ENCODE results near the gene ZBTB20. TPM values are rescaled to one million over a fixed set of nuclear protein-coding genes. Genes with fewer than 3 reads are reported as not detected.

The ZBTB20 gene
- total RNA-seq, 5 donors from 2014 or later (not counting 1 experiment from before 2014, with no cell fraction given), result 43.1 to 80.7 (median 48.4) TPM

DNA sequence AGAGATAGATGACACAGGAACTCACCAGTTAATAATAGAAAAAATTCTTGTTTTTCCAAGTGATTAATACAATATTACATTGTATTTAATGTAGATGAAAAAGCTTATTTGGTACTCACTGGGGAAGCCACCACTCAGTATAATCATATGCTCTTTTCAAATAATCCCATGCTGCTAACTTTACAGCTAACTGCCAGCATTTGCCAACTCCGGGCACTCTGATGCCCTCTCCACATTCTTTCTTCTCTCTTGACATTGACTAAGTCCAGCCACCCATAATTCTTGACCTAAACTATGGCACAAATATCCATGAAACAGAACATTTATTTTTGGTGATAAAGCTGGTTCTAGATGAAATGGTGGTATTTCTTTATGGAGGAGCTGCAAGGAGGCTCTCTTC, 384.9 kb downstream of the ZBTB20 start:
- Histone ChIP-seq H3K27me3 (replicated peaks in 1 of 2; ENCODE audit: control insufficient read depth in 2 of 2, extremely low read depth in 1 of 2, insufficient read depth in 2 of 2, low read length in 1 of 2) (no peaks in the 10 kb centered on the region), H3K4me3 (ENCODE audit: control insufficient read depth in 1 of 2, extremely low read depth in 1 of 2, low read length in 1 of 2) (no peak overlapping the region), H3K4me1 (ENCODE audit: control insufficient read depth in 1 of 2, extremely low read depth in 1 of 2, insufficient read depth in 2 of 2, low read length in 2 of 2) (no peaks in the 10 kb centered on the region), H3K27ac (ENCODE audit: low read length) (no peak overlapping the region), H3K36me3 (ENCODE audit: control insufficient read depth in 2 of 2, extremely low read depth in 1 of 2, insufficient read depth in 1 of 2, low read length in 1 of 2) (no peaks in the 10 kb centered on the region), H3K9me3 (no peaks in the 10 kb centered on the region)
- ChIA-PET POLR2A (no interaction called here), CTCF (interaction anchor here in 1 of 2 donors (0.5 kb wide), 1 partner anchor 111 kb away, joined by 4 read pairs; no protein-coding TSS in a partner anchor)
- no peak for ATAC-seq (replicated peaks in 1 of 4)
- Mint-ChIP-seq H3K4me3 (no peak overlapping the region), H3K36me3 (peaks cover 13% of the 10 kb centered on the region), H3K4me1 (peaks cover 23 to 39% (median 24%) of the 10 kb centered on the region in 3 donors), H3K27ac (no peak overlapping the region), H3K27me3 (no peaks in the 10 kb centered on the region), H3K9me3 (no peaks in the 10 kb centered on the region)
- 100% methylated on average over 1 of the region's 1 CpG for WGBS (ENCODE audit: insufficient coverage)
- no peak for DNase-seq

DNA sequence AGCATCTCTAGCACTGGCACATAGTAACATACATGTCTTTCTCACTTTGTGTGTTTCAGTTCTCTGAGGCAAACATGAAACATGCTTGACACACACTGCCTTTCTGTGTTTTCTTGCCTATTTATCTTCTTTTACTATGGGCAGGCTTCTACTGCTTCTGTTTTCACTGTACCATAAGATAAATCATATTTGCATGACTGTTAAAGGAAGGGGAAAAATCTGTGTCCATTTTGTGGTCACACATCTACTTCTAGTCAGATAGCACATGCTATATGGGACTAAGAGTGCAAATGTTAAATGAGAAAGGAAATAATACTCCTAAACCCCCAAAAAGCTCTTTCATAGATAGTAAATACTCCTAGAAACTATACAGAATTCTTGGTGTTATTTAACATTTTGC, 386.4 kb downstream of the ZBTB20 start:
- ChIA-PET CTCF (no interaction called here), POLR2A (no interaction called here)
- Mint-ChIP-seq H3K4me3 (no peak overlapping the region), H3K27ac (no peak overlapping the region), H3K9me3 (no peaks in the 10 kb centered on the region), H3K27me3 (no peaks in the 10 kb centered on the region), H3K36me3 (peaks cover 13% of the 10 kb centered on the region), H3K4me1 (peaks cover 15 to 30% (median 19%) of the 10 kb centered on the region in 3 donors)
- DNase-seq (no peak), ATAC-seq (replicated peaks in 1 of 4) (no peak)
- Histone ChIP-seq H3K4me3 (ENCODE audit: control insufficient read depth in 1 of 2, extremely low read depth in 1 of 2, low read length in 1 of 2) (no peak overlapping the region), H3K27ac (ENCODE audit: low read length) (no peak overlapping the region), H3K9me3 (no peaks in the 10 kb centered on the region), H3K27me3 (replicated peaks in 1 of 2; ENCODE audit: control insufficient read depth in 2 of 2, extremely low read depth in 1 of 2, insufficient read depth in 2 of 2, low read length in 1 of 2) (no peaks in the 10 kb centered on the region), H3K4me1 (ENCODE audit: control insufficient read depth in 1 of 2, extremely low read depth in 1 of 2, insufficient read depth in 2 of 2, low read length in 2 of 2) (no peaks in the 10 kb centered on the region), H3K36me3 (ENCODE audit: control insufficient read depth in 2 of 2, extremely low read depth in 1 of 2, insufficient read depth in 1 of 2, low read length in 1 of 2) (no peaks in the 10 kb centered on the region)

DNA sequence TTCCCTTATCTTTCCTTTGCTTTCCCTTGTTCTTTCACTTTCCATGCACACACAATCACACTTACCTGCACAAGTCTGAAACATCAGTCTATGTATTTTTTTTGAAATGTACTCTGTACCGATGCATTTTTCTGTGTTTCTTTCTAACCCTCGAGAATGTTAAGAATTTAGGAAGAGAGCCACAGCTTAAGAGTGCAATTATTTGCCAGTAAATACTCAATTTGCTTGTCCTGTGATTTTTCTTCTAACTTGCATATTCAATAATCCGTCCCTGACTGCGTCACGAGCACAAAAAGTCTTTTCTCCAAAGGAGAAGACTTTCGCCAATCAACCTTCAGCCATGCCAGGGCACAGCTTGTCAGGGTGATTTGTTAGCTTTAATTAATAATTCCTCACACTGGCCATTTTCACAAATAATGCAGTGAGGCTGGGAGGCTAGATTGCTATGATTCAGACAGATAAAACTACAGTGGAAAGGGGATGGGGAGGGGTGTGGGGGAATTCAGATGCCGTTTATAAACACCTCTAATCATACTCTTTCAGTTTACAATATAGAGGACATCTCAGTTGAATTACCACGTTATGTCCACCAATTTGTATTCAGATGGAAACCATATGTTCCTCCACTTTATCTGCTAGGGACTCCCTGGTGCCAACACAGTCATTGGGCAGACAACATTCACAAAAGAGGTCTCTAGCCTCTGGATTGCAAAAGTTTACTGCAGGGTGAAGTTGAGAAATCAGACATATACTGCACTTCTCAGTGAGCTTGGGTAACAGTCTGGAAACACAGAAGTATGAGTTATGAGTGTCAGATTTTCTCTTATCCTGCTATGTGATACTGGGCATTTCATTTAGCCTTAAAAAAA, 388.0 kb downstream of the ZBTB20 start:
- Mint-ChIP-seq H3K36me3 (peaks cover 5% of the 10 kb centered on the region), H3K9me3 (no peaks in the 10 kb centered on the region), H3K27me3 (no peaks in the 10 kb centered on the region), H3K4me1 (peaks cover 3 to 18% (median 9%) of the 10 kb centered on the region in 3 donors), H3K4me3 (no peak overlapping the region), H3K27ac (no peak overlapping the region)
- 90% methylated on average over 2 of the region's 8 CpGs for WGBS (ENCODE audit: insufficient coverage)
- no peaks in the 10 kb centered on the region for H3K36me3 ChIP-seq (ENCODE audit: control insufficient read depth in 2 of 2, extremely low read depth in 1 of 2, insufficient read depth in 1 of 2, low read length in 1 of 2)
- no peak overlapping the region for H3K4me3 ChIP-seq (ENCODE audit: control insufficient read depth in 1 of 2, extremely low read depth in 1 of 2, low read length in 1 of 2)
- H3K9me3 ChIP-seq, result no peaks in the 10 kb centered on the region
- no peaks in the 10 kb centered on the region for H3K27me3 ChIP-seq (replicated peaks in 1 of 2; ENCODE audit: control insufficient read depth in 2 of 2, extremely low read depth in 1 of 2, insufficient read depth in 2 of 2, low read length in 1 of 2)
- DNase-seq (no peak), ATAC-seq (replicated peaks in 1 of 4) (no peak)
- H3K27ac ChIP-seq (ENCODE audit: low read length), result no peak overlapping the region
- no peaks in the 10 kb centered on the region for H3K4me1 ChIP-seq (ENCODE audit: control insufficient read depth in 1 of 2, extremely low read depth in 1 of 2, insufficient read depth in 2 of 2, low read length in 2 of 2)
- POLR2A ChIA-PET, result interaction anchor here in 1 of 2 donors (0.6 kb wide), 1 partner anchor 1494 kb away, joined by 3 read pairs; no protein-coding TSS in a partner anchor
- CTCF ChIA-PET, result no interaction called here

- H3K36me3 Mint-ChIP-seq, result no peaks in the 10 kb centered on the region
- CTCF ChIA-PET, result no interaction called here
- no peaks in the 10 kb centered on the region for H3K36me3 ChIP-seq (ENCODE audit: control insufficient read depth in 2 of 2, extremely low read depth in 1 of 2, insufficient read depth in 1 of 2, low read length in 1 of 2)
These were observed 390.4 kb downstream of the ZBTB20 start for GRCh38 chr3:114756506-114757279.

DNA sequence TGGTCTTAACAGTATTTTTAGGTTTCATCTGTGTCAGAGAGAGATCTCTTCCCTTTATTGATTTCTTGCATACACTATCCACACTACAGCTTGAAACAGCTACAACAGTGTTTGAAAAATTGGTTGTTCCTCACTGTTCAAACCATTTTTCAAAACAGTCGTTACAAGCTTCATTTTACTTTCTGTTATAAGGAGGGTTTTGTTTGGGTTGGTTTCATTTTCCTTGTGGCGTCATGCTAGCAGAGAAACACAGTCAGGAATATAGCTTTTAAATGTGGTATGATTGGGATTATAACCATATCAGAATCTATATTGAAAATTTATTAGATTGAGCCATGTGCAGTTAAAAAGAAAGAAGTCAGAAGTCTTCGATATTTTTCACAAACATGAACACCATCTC, 400.6 kb downstream of the ZBTB20 start:
- Mint-ChIP-seq H3K9me3 (no peaks in the 10 kb centered on the region), H3K4me1 (peaks cover 23 to 45% (median 30%) of the 10 kb centered on the region in 3 donors), H3K36me3 (peaks cover 29% of the 10 kb centered on the region), H3K27me3 (no peaks in the 10 kb centered on the region), H3K27ac (peak overlapping the region in 1 of 2 donors; percentile 68), H3K4me3 (peak overlapping the region; percentile 35 to 64 (median 55))
- H3K27me3 ChIP-seq (replicated peaks in 1 of 2; ENCODE audit: control insufficient read depth in 2 of 2, extremely low read depth in 1 of 2, insufficient read depth in 2 of 2, low read length in 1 of 2), result no peaks in the 10 kb centered on the region
- DNase-seq, result peak in 1 of 35 experiments; percentile 4
- no peak overlapping the region for H3K27ac ChIP-seq (ENCODE audit: low read length)
- no peak for ATAC-seq (replicated peaks in 1 of 4)
- no CpG with 5 or more reads among the region's 3 CpGs for WGBS (ENCODE audit: insufficient coverage)
- H3K36me3 ChIP-seq (ENCODE audit: control insufficient read depth in 2 of 2, extremely low read depth in 1 of 2, insufficient read depth in 1 of 2, low read length in 1 of 2), result no peaks in the 10 kb centered on the region
- H3K4me3 ChIP-seq (ENCODE audit: control insufficient read depth in 1 of 2, extremely low read depth in 1 of 2, low read length in 1 of 2), result no peak overlapping the region
- ChIA-PET POLR2A (interaction anchor here in 1 of 2 donors (0.7 kb wide), 1 partner anchor 16 kb away, joined by 3 read pairs; no protein-coding TSS in a partner anchor), CTCF (interaction anchor here in 1 of 2 donors (0.8 kb wide), 1 partner anchor 771 kb away, joined by 3 read pairs; no protein-coding TSS in a partner anchor)
- H3K4me1 ChIP-seq (ENCODE audit: control insufficient read depth in 1 of 2, extremely low read depth in 1 of 2, insufficient read depth in 2 of 2, low read length in 2 of 2), result no peaks in the 10 kb centered on the region
- H3K9me3 ChIP-seq, result no peaks in the 10 kb centered on the region

More at GRCh38 chr3:114756506-114757279, 390.4 kb downstream of the ZBTB20 start:
- ATAC-seq (replicated peaks in 1 of 4) (no peak), DNase-seq (no peak)
- Histone ChIP-seq H3K4me3 (ENCODE audit: control insufficient read depth in 1 of 2, extremely low read depth in 1 of 2, low read length in 1 of 2) (no peak overlapping the region), H3K27me3 (replicated peaks in 1 of 2; ENCODE audit: control insufficient read depth in 2 of 2, extremely low read depth in 1 of 2, insufficient read depth in 2 of 2, low read length in 1 of 2) (no peaks in the 10 kb centered on the region), H3K27ac (ENCODE audit: low read length) (no peak overlapping the region), H3K9me3 (no peaks in the 10 kb centered on the region), H3K4me1 (ENCODE audit: control insufficient read depth in 1 of 2, extremely low read depth in 1 of 2, insufficient read depth in 2 of 2, low read length in 2 of 2) (no peaks in the 10 kb centered on the region)
- H3K9me3 Mint-ChIP-seq, result no peaks in the 10 kb centered on the region
- no peak overlapping the region for H3K4me3 Mint-ChIP-seq
- peaks cover 0 to 22% (median 8%) of the 10 kb centered on the region in 3 donors for H3K4me1 Mint-ChIP-seq
- no peaks in the 10 kb centered on the region for H3K27me3 Mint-ChIP-seq
- POLR2A ChIA-PET, result no interaction called here
- 89% methylated on average over 1 of the region's 2 CpGs for WGBS (ENCODE audit: insufficient coverage)
- no peak overlapping the region for H3K27ac Mint-ChIP-seq

DNA sequence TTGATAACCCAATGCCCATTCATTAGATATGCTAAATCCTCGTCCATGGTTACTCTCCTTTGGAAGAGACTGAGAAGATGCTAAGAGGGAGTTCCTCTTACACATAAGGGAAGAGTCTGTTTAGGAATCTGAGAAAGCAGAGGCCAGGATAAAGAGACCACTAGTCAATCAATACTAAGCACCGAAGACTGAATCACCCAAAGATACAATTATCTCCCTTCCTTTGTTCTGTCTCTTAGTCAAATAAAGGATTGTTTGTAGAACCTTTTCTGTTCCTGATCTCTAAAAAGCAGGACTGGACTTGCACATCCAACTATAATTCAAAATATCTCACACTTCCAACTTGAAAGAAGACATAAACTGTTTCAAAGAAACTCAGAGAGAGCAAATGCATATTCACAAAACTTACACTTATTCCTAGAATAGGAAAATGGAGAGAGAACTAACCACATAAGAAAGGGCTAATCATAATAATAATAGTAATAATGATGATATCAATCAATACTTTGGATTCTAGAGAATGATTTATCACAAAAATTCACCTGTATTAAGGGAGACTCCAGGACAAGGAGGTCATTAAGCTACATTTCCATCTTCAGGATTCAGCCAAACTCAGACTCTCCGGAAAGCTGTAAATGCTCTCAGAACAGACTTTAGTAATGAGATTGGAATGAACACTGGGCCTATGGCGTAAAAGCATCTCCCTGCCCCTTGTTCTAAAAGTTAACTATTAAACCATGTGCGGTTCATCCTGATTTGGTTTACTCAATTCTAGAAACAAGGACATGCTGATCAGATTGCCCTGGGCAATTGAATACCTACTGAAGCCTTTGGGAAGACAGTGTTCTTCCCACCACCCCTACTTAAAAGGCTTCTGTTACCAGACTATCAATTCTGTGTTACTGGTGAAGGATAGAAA, 401.5 kb downstream of the ZBTB20 start:
- peaks cover 32% of the 10 kb centered on the region for H3K36me3 Mint-ChIP-seq
- ATAC-seq (replicated peaks in 1 of 4) (no peak), DNase-seq (no peak)
- 100% methylated on average over 1 of the region's 5 CpGs for WGBS (ENCODE audit: insufficient coverage)
- no peaks in the 10 kb centered on the region for H3K36me3 ChIP-seq (ENCODE audit: control insufficient read depth in 2 of 2, extremely low read depth in 1 of 2, insufficient read depth in 1 of 2, low read length in 1 of 2)
- H3K4me3 Mint-ChIP-seq, result no peak overlapping the region
- H3K4me1 Mint-ChIP-seq, result peaks cover 23 to 47% (median 30%) of the 10 kb centered on the region in 3 donors
- POLR2A ChIA-PET, result no interaction called here
- H3K27ac Mint-ChIP-seq, result no peak overlapping the region
- H3K27ac ChIP-seq (ENCODE audit: low read length), result no peak overlapping the region
- no peaks in the 10 kb centered on the region for H3K9me3 Mint-ChIP-seq
- H3K27me3 ChIP-seq (replicated peaks in 1 of 2; ENCODE audit: control insufficient read depth in 2 of 2, extremely low read depth in 1 of 2, insufficient read depth in 2 of 2, low read length in 1 of 2), result no peaks in the 10 kb centered on the region
- no peaks in the 10 kb centered on the region for H3K27me3 Mint-ChIP-seq
- no peaks in the 10 kb centered on the region for H3K9me3 ChIP-seq
- CTCF ChIA-PET, result no interaction called here
- H3K4me3 ChIP-seq (ENCODE audit: control insufficient read depth in 1 of 2, extremely low read depth in 1 of 2, low read length in 1 of 2), result no peak overlapping the region
- no peaks in the 10 kb centered on the region for H3K4me1 ChIP-seq (ENCODE audit: control insufficient read depth in 1 of 2, extremely low read depth in 1 of 2, insufficient read depth in 2 of 2, low read length in 2 of 2)

Measured in T-cell (primary cell).